NCI-H82 (cell line): ENCODE data around the gene ANKS3.
"Not testable (repeated sequence)": the region's sequence is repeated elsewhere in the genome, so short reads cannot be mapped to it uniquely, and the experiment has no call there.

Experiments
- DNase-seq: peaks from one replicate; lab custom pipeline; 2025; lab: John Stamatoyannopoulos, UW

Gene ANKS3

DNA sequence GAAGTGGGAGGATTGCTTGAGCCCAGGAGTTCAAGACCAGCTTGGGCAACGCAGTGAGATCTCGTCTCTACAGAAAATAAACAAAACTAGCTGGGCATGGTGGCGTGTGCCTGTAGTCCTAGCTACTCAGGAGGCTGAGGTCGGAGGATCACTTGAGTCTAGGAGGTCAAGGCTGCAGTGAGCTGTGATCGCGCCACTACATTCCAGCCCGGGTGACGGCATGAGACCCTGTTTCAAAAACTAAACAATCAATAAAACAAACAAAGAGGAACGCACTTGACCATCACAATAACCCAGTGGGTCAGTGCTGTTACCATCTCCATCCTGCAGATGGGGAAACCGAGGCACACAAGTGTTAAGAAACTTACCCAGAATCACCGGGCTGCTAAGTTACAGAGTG, 19.2 kb upstream of the ANKS3 start:
- DNase-seq, result no peak

GRCh38 chr16:4752351-4753100, 18.5 kb upstream of the ANKS3 start:
- no peak for DNase-seq

DNA sequence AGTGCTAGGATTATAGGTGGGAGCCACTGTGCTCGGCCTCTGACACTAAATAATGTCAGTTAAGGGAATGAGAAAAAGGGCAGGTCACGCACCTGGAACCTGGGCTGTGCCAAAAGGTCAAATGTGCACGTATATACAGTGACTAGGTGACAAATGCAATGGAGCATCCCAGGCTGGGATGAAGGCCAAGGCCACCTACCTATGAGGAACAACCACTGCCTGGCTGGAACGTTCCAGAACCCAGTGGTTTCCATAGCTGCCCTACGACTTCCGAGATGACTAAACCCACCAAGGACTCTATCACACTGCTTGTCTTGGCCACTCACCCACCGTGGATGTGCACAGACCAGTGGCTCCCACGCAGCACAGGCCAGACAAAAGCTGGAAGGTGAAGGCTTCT, 16.8 kb upstream of the ANKS3 start:
- no peak for DNase-seq

GRCh38 chr16:4749700-4750257, 15.7 kb upstream of the ANKS3 start:
- no peak for DNase-seq

GRCh38 chr16:4748682-4749411, 14.8 kb upstream of the ANKS3 start:
- DNase-seq, result no peak

DNA sequence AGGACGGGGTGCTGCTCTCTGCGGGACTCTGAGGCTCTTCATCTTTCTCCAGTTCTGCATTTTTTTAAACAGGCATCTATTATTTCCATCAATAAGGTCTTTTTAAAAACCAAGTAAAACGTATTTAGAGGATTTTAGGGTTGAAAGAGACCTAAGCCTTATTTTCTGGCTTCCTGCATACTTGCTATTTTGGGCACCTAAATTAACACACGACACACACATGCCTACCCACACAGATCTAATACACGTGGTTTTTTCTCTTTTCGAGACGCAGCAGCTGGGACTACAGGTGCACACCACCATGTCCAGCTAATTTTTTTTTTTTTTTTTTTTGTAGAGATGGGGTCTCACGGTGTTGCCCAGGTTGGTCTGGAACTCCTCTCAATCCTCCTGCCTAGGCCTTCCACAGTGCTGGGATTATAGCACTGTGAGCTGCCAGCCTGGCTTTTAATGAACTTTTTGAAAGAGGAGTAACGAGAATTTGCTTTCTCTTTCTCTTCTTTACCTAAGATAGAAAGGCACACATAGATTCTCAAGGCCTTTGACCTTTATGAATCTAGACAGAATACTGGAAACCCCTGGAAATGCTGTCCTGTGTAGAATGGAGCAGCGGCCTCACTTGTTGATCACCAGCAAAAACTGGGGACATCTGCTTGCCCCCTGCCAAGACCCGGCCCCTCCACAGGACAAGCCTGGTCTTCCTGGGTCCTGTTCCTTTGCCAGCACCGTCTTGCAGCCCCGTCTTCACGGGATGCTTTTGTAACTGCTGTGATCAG, 14.0 kb upstream of the ANKS3 start:
- DNase-seq, result no peak

DNA sequence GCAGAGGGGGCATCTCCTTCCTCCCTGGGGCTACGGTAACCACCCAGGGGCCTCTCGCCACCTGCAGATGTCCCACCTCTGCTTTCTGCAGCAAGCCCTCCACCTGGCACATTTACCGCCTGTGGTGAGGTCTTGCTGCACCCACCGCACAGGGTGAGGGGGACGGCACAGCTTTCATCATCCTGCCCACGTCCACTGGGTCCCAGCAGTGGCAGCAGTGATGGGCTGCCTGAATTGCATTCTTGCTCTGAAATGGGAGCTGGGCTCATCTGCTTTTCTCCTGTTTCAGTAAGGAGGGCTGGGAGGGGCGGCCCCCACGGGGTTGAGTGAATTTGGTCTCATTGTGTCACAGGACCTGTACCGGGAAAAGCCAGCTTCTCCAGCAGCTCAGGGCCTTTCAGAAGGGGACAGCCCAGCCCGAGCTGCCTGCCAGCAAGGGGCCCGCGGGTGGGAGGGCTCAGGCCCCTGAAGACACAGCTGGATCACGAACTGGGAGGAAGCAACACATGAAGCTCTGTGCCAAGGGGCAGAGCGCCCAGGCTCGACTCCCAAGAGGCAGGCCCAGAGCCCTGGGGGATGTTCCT, 13.0 kb upstream of the ANKS3 start:
- DNase-seq, result no peak

DNA sequence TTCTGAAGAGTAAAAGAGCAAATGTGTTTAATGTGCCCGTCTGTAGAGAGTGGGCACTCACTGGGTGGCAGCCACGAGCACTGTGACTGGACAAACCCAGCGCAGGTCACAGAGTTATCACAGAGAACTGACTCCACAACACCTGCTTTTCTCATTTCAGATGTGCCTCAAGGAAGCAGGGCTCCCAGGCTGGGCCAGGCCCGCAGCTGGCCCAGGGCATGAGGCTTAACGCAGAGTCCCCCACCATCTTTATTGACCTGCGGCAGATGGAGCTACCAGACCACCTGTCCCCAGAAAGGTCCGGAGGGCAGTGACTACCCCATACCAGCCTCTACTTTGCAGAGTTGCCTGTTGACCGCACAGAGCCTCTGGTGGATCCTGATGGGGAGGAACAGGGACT, 12.1 kb upstream of the ANKS3 start:
- no peak for DNase-seq

GRCh38 chr16:4745274-4745569, 11.2 kb upstream of the ANKS3 start:
- peak; percentile 37 for DNase-seq

DNA sequence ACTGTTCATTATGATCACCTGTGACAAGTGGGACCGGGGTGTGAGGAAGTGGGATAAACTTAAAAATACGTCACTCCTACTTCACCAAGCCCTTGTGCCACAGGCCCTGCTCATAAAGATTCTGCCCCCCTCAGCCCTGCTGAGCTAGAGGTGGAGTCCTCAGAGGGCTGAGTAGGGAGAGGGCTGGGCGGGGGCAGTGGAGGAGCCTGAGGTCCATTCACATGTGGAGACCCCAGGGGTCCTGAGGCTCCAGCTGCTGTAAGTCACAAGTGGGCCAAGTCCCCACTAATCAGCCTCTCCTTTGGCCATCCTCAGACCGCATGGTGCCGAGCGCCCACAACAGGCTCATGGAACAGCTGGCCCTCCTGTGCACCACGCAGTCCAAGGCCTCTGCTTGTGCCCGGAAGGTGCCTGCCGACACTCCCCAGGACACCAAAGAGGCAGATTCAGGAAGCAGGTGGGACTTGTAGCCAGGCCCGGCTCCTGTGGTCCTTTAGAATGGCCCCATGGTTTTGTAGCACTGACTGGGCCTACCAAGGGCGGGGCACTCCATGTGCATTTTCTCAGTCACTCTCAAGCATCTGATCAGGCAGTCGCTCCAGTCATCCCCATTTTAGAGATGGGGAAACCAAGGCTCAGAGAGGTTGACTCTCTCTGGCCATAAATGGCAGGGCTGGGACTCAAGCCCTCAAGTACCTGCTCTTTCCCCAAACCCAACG, 10.6 kb upstream of the ANKS3 start:
- DNase-seq, result peak; percentile 14

DNA sequence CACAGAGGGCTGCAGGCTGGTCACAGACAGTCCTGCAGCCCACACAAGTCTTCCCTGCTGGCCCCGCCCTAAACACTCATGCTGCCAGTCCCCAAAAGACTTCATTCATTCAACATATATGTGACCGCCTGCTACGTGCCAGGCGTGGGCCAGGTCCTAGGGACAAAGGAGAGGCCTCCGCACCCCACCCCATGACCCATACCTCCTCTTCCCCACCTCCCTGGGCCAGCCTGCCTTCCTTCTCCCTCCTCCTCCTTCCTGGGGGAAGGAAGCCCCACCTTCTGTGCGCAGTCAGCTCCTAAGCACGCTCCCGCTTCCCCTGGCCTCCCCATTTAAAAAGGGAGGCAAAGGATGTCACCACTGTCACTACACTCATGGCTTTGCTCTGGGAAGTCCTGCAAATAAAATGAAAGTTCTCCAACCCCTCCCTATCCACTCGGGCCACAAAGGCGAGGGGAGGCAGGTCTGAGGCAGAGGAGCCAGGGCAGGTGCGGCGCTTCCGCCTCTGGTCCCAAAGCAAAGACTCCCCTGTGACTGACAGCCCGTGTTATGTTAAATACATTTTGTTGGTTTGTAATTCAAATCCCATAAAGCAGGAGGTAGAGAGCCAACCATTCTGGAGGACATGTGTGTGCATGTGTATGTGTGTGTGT, 9.3 kb upstream of the ANKS3 start:
- DNase-seq, result no peak

GRCh38 chr16:4738370-4738769, 4.3 kb upstream of the ANKS3 start:
- not testable (repeated sequence) for DNase-seq

GRCh38 chr16:4737545-4737944, 3.5 kb upstream of the ANKS3 start:
- DNase-seq, result no peak

- DNase-seq, result no peak
These were observed 2.5 kb upstream of the ANKS3 start for GRCh38 chr16:4736546-4736945.

DNA sequence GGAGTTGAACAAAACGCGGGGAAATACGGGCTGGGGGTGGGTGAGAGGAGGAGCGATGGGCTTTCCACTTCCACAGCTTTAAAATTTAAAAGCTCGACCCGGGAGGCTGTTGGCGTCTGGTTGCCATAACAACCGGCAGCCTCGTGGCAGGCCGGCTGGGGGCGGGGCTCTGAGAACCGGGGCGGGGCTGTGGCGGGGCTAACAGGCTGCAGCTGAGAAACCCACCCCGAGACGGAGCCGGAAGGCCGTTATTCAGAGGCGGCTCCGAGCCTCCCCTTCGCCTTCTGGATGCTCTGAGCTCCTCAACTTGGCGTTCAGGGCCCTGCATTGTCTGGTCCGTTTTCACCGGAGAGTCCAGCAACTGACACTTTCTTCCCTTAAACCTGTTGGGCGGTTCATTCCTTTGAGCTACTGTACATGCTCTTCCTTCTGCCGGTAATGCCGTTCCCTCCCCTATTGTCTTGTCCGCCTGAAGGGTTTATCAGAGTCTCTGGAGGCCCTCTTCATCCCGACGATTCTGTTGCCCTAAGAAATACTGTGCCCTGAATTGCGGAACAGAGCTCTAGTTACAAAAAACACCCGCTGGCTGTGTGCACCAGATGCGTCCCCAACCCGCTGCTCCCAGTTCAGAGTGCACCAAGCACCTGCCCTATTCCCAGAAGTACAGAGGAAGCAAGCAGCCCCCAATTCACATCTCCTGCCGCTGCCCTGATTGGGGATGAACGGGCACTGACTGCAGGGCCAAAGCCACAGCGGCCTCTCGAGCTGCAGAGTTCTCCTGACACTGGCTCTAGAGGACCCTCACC, 862 bp upstream of the ANKS3 start:
- DNase-seq, result peak; percentile 93

GRCh38 chr16:4733747-4734062, 366 bp downstream of the ANKS3 start:
- DNase-seq, result peak; percentile 74

DNA sequence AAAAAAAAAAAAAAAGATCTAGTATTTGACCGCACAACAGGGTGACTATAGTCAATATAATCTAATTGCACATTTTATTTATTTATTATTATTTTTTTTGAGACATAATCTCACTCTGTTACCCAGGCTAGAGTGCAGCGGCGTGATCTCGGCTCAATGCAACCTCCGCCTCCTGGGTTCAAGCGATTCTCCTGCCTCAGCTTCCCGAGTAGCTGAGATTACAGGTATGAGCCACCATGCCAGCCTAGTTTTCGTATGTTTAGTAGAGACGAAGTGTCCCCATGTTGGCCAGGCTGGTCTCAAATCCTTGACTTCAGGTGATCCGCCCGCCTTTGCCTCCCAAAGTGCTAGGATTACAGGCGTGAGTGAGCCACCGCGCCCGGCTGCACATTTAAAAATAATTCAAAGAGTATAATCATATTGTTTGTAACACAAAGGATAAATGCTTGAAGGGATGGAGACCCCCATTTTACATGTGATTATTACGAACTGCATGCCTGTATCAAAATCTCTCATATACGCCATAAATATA, 794 bp downstream of the ANKS3 start:
- peak; percentile 26 for DNase-seq

- DNase-seq, result peak; percentile 41
These were observed 4.2 kb downstream of the ANKS3 start for GRCh38 chr16:4729876-4730275.

- DNase-seq, result no peak
These were observed 5.4 kb downstream of the ANKS3 start for GRCh38 chr16:4728676-4729075.

DNA sequence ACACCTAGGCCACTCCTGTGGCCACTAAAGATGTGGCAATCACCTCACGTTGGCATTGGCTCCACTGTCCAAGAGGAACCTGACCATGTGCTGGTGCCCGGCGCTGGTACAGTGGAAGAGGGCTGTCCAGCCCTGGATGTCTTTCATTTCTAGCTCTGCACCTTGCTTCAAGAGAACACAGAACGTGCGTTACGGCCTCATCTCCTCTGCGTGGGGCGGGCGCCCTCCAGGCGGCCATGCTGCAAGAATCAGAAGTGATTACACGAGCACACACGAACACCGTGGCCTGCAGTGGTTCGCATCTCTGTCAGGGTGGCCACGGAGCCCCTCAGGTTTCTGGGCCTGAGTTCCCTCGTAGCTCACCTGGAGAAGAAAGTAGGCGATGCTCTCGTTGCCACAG, 7.5 kb downstream of the ANKS3 start:
- no peak for DNase-seq
